HG03521 (cell line): ENCODE data around the gene GPR176.
A peak's percentile ranks its signal among the peaks of the same experiment; 100 is the strongest.
"Not testable (repeated sequence)": the region's sequence is repeated elsewhere in the genome, so short reads cannot be mapped to it uniquely, and the experiment has no call there.

Experiments used
- ATAC-seq: cut with Tn5 transposase; IDR thresholded peaks from one replicate; pipeline ENCODE4 v1.9.1; 2021; ENCODE audit warnings: mild to moderate bottlenecking, moderate library complexity; ENCODE audit not compliant: unreplicated experiment

Gene GPR176

DNA sequence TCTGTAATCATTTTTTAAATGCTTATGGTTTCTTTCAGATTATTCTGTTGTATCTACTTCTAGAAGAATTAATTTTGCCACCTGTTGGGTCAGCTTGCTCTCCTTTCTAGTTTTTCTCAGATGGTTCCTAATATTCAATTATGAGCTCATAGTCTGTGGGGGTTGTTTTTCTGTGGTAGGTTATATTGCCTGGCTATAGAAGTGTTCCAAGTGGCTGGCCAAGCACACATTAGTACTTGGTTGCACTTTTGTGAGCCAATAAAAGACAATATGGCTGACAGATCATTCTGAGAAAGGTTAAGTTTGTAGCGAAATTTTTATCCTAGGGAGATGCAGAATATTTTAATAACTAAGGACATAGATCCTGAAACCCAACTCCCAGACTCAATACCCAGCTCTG lies 105.6 kb downstream of the GPR176 start:
- no peak for ATAC-seq

DNA sequence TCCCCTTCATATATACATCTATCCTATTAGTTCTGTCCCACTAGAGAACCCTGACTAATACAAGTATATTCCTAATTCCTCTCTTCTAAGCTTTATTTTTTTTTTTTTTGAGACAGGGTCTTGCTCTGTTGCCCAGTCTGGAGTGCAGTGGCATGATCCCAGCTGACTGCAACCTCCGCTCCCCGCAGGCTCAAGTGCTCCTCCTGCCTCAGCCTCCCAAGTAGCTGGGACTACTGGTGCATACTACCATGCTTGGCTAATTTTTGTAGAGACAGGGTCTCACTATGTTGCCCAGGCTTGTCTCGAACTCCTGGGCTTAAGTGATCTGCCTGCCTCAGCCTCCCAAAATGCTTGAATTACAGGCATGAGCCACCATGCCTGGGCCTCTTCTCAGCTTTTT lies 107.4 kb downstream of the GPR176 start:
- ATAC-seq = not testable (repeated sequence)

DNA sequence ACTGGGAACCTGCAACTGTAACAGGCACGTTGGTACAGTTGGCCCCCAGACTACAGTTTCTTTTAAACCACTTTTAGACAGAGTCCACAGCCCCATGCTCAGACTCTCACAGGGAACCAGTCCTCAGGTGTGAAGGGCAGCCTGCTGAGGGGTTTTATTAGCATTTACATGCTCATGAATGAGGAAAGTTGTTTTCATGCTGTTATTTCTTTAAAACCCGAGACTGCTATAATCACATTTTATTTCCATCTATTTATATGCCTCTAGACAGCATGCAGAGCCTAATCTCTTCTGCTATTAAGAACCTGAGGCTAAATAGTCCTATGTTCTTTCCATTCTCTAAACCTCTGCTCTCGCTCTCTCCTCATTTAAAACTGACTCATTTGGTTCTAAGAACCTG lies 111.2 kb downstream of the GPR176 start:
- ATAC-seq = no peak

- no peak for ATAC-seq
Observed at GRCh38 chr15:39807791-39808190, 112.3 kb downstream of the GPR176 start.

DNA sequence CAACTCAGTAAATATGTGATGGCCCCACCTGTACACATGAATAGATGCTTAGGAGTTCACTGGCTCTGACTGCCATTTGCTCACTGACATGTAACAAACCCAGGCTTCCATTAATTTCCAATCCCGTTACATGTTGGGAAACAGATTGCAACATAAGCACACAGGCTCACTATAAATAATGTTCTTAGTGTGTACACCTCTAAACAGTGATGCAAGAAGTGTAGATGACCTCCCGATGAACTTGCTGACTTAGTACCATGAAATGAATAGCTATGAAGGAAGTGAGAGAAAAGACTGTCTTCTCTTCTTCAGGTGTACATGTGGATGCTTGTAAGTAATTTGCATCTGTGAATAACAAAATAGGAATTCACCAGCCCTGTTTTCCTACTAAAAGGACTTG lies 116.0 kb downstream of the GPR176 start:
- ATAC-seq = no peak

- ATAC-seq = no peak
Observed at GRCh38 chr15:39803016-39803415, 117.0 kb downstream of the GPR176 start.

DNA sequence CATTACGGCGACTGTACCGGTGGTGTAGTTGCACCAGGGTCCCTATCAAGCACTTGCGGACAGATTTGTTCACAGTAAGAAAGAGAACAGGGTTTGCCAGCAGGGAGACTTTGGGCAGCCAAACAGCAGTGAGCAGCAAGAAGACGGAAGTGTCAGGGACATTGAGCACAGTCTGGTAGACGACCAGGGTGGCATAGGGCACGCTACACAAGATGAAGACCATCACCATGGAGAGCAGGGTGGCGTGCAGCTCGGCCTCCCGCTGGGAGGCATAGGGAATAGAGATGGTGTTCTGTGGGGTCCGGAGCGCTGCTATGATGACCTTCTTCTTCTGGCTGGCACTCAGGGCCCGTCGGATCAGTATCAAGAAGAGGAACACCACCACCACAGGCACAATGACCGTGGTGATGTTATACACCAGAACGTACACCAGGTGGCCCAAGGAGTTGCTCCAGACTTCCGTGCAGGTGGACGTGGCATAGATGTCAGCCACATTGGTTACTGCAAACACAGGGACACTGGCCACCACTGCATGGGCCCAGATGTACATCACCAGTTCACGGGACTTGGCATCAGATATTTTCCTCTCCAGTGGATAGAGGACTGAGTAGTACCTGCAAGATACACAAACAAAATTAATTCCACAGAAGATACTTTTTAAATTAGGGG lies 118.3 kb downstream of the GPR176 start:
- peak; percentile 64 for ATAC-seq

DNA sequence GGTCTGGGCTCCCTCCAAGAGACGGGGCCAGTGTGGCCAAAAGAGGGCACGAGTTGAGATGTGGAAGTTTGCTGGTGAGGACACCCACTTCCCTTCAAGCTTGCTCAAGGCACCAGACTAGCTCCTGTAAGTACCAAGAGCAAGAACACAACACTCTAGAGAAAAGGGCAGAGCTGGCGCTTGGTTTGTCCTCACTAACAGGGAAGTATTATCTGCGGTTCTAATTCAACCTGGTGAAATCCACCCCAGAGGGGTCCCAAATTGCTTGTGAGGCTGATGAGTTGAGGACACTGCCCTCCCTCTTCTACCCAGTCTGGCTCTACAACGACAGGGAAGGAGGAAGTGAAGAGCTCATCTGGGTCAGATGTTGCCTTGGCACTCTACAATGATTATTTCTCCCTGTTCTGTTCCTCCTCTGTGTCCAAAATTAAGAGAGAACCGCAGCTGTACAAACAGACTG lies 120.5 kb downstream of the GPR176 start:
- no peak for ATAC-seq

- no peak for ATAC-seq
Observed at GRCh38 chr15:39798382-39798781, 121.7 kb downstream of the GPR176 start.

- no peak for ATAC-seq
Observed at GRCh38 chr15:39797407-39797806, 122.7 kb downstream of the GPR176 start.

GRCh38 chr15:39796601-39797000 lies 123.5 kb downstream of the GPR176 start:
- no peak for ATAC-seq

DNA sequence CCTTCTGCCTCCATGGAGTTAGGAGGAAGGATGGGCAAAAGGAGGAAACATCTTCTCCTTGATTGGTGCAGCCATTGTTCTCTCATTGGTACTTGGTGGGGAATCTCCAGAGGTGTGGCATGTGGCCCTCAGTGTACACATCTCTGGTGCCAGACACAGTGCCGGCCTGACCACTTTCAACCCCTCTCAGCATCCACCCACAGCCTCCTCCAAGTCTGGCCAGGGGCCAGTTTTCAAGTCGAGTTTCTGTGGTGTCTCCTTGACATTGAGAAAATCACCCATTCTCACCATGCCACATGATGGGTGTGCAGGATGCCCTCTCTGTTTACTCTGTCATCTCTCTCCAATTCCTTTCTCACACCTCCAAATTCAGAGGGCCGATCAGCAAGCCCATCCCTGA lies 124.6 kb downstream of the GPR176 start:
- ATAC-seq = no peak

DNA sequence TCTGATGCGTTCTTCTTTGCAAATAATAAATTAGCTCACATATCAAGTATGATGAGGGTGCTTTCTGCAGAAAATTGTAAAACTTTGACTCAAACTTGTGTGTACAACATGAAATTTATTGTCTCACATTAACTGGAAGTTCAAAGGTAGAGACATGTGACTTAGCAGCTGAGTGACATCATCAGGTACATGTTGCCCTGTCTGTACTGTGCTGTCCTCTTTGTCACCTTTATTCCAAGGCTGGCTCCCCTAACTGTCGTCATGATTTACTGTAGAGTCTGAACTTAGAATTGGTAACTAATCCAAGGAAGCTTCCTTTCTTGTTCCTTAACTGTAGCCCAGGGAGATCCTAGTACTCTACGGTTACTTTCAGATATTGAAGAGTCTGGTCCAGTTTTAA lies 125.1 kb downstream of the GPR176 start:
- ATAC-seq = no peak

GRCh38 chr15:39793923-39794322 lies 126.1 kb downstream of the GPR176 start:
- ATAC-seq = no peak

- no peak for ATAC-seq
Observed at GRCh38 chr15:39792844-39793335, 127.2 kb downstream of the GPR176 start.

DNA sequence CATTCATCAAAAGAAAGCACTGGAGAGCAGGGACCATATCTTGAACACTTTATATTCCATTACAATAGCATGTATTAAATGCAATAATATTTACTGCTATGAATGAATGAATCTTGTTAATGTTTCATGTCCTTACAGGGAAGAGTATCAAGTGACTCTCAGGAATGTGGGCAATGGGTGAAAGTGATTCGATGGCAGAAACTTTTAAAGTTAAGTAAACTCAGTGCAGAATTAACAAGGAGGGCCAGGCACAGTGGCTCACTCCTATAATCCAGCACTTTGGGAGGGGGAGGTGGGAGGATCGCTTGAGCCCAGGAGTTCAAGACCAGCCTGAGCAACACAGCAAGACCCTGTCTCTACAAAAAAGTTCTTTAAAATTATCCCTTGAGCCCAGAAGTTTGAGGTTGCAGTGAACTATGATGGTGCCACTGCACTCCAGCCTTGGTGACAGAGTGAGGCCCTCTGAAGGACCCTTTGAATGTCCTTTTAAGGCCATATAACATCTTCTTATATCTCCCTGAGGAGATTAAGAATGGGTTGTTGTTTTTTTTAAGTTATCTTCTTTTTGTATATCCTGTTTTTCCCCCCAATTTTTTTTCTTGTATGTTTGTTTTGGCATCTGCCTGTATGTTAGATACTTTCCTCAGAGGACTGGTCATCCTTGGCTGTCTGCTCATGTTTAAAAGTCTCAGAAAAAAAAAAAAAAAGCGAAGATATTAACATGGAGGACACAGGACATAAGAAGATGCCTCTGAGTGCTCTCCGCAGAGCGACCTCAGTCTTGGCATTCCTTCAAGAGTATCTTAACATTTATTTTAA lies 127.8 kb downstream of the GPR176 start:
- ATAC-seq = no peak

- ATAC-seq = no peak
Observed at GRCh38 chr15:39789736-39790135, 130.3 kb downstream of the GPR176 start.

DNA sequence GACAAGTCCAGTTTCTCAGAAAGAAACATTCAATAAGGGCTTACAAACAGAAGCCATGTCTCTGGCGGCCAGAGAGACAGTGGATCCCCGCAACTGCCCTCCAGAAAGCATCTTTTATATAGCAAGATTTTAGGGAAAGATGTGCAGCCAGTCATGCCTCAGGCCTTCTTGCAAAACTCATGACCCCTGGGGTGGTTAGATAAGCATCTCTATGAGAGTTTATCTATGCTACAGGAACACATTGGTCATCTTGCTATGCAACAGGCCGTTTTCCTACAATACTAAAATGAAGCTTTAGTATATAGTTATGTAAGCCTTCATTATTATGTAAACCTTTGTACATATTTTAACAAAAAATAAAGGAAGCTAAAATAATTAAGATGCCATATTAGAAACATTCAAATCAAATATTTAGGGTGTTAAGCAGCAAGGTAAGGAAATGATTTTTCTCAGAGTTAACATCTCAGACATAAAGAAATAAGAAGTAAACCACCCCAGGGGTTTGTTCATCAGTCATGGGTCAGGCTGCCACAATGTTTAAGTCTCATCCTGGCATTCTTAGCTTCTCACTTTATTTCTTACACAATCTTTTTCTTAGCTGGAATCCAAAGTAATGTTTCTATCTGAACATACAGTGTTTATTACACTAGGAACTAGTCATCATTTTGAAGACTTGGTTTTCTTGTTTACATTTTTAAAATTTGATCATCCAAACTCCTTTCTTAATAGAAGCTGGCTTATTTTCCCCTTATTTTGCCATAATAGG lies 131.1 kb downstream of the GPR176 start:
- ATAC-seq = no peak

GRCh38 chr15:39788108-39788507 lies 132.0 kb downstream of the GPR176 start:
- ATAC-seq = no peak

DNA sequence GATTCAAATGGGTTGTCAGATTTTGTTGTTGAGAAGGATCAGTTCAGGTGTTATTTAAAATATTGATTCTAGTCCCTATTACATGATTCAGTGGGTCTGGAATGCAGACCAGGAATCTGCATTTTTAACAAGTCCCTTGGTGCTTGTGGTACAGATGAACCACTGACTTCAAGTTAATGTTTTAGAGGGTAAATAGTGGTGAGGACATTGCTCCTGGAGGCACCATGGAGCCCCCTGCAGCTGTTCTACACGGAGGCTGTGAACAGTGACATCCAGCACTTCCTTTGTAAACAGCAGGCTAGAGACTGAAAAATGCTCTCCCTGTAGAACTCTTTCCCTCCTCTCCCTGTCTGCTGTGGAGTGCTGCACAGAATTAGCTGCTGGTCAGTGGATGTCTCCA lies 132.6 kb downstream of the GPR176 start:
- ATAC-seq = no peak

DNA sequence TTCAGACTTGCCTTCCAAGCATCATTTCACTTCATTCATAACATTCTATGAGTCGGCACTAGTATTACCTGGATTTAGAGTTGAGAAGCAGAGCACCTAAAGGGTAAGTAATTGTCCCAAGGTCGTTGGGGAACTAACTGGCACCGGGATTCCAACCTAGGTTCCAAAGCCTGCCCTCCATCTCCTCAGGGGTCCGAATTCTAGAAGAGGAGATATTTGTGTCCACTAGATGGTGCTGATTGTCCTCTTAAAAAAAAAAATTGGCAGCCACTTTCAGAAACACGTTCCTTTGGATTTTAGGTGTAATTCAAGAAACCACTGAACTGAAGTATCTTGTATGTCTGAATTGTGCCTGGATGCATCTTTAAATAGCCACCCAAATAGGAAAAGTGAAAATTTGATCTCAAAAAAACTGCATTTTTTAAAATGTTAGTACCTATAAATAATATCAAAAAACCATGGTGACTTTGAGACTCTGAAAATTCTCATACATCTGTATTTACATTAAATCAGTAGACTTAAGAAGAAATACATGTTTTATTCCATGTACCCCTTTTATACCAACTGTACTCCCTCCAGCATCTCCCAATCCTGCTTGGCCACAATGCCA lies 133.5 kb downstream of the GPR176 start:
- ATAC-seq = no peak
